Endothelial cell of umbilical vein (primary cell): ENCODE results near the gene PPP1R12C. TPM values are rescaled to one million over a fixed set of nuclear protein-coding genes. Genes with fewer than 3 reads are reported as not detected.

Experiments
- BruUV-seq: library from RNA; stranded (reverse); fragments of 400-500 nt; replicated peaks from 2 replicates; lab custom pipeline; 2021; lab: Mats Ljungman, UMichigan
- CTCF ChIA-PET: fragments of 300-600, 350-600 bp; sonication (Branson Sonifier 250); formaldehyde crosslinking; loops from one replicate; lab custom pipeline; 2021; ENCODE audit warnings: antibody characterized with exemption, inconsistent platforms; lab: Charles Lee
- POLR2A ChIA-PET: fragments of 300-600, 350-600 bp; sonication (Branson Sonifier 250); formaldehyde crosslinking; loops from one replicate; lab custom pipeline; 2021; ENCODE audit warnings: antibody characterized with exemption, inconsistent platforms; lab: Charles Lee
- DNase-seq: peaks from one replicate; pipeline ENCODE4 v3.0.0-alpha.2; 2011; ENCODE audit warnings: low read depth, low spot score
- FAIRE-seq: peaks from 2 replicates; lab custom pipeline; 2011; peaks lifted over from hg19 to GRCh38; lab: Jason Lieb, UNC
- H2AFZ ChIP-seq: 2 replicates; pipeline ENCODE4 v1.6.0; 2012; ENCODE audit warnings: low read depth, low read length, control low read depth, inconsistent platforms
- H3K27ac ChIP-seq: 2 replicates; pipeline ENCODE4 v1.5.1; 2011; ENCODE audit warnings: low read depth, mild to moderate bottlenecking, control low read depth, low read length, moderate library complexity; ENCODE audit not compliant: insufficient read depth
- H3K27me3 ChIP-seq, 2 experiments: 2 replicates each; pipeline versions ENCODE4 v1.6.0 to v1.6.1; 2011; ENCODE audit warnings: low read length in 2 of 2, mixed read lengths in 1 of 2; ENCODE audit not compliant: control insufficient read depth in 2 of 2, insufficient read depth in 2 of 2
- H3K36me3 ChIP-seq, 2 experiments: 2 replicates in 1 of 2; 3 replicates in 1 of 2; pipeline ENCODE4 v1.5.1; 2011; ENCODE audit warnings: low read length in 2 of 2, mild to moderate bottlenecking in 1 of 2, moderate library complexity in 1 of 2; ENCODE audit not compliant: control insufficient read depth in 2 of 2, insufficient read depth in 2 of 2; ENCODE audit errors: extremely low read depth in 1 of 2
- H3K4me1 ChIP-seq: 3 replicates; pipeline ENCODE4 v1.5.1; 2011; ENCODE audit warnings: mild to moderate bottlenecking, low read length; ENCODE audit not compliant: control insufficient read depth, insufficient read depth; ENCODE audit errors: extremely low read depth
- H3K4me2 ChIP-seq: 2 replicates; pipeline ENCODE4 v1.6.1; 2011; ENCODE audit warnings: low read length, control low read depth, mixed read lengths; ENCODE audit not compliant: insufficient read depth
- H3K4me3 ChIP-seq, 3 experiments: fragments of 200-600 bp in 1 of 3; sonication (generic), shearing (Covaris generic) in 1 of 3; replicated peaks in 1 of 3; 2 replicates each; pipeline ENCODE4 v1.5.1; 2011 to 2016; ENCODE audit warnings: control low read depth in 3 of 3, low read length in 3 of 3, mild to moderate bottlenecking in 2 of 3, inconsistent platforms in 1 of 3, low read depth in 1 of 3, moderate library complexity in 1 of 3; ENCODE audit not compliant: insufficient read depth in 1 of 3
- H3K79me2 ChIP-seq: 2 replicates; pipeline ENCODE4 v1.6.0; 2012; ENCODE audit warnings: low read length, inconsistent platforms; ENCODE audit not compliant: control insufficient read depth, insufficient read depth
- H3K9ac ChIP-seq: replicated peaks from 2 replicates; pipeline ENCODE3; 2011; ENCODE audit warnings: low read length, control low read depth; ENCODE audit not compliant: insufficient read depth; ENCODE audit errors: extremely low read depth
- H3K9me1 ChIP-seq: replicated peaks from 3 replicates; pipeline ENCODE4 v1.6.0; 2011; ENCODE audit warnings: mild to moderate bottlenecking, low read length; ENCODE audit not compliant: control insufficient read depth, insufficient read depth; ENCODE audit errors: extremely low read depth
- H3K9me3 ChIP-seq: replicated peaks from 2 replicates; pipeline ENCODE4 v1.5.1; 2012; ENCODE audit warnings: low read length, inconsistent platforms; ENCODE audit not compliant: control insufficient read depth, insufficient read depth
- H4K20me1 ChIP-seq: replicated peaks from 2 replicates; pipeline ENCODE3; 2011; ENCODE audit warnings: mild to moderate bottlenecking, low read length; ENCODE audit not compliant: control insufficient read depth, insufficient read depth; ENCODE audit errors: extremely low read depth
- CTCF ChIP-seq, 2 donors: IDR thresholded peaks; 1 replicate in 1 of 2; 2 replicates in 1 of 2; pipeline ENCODE4 v1.5.1; 2011; ENCODE audit warnings: low read length in 2 of 2, mild to moderate bottlenecking in 2 of 2, moderate library complexity in 2 of 2, control low read depth in 1 of 2, inconsistent platforms in 1 of 2, low read depth in 1 of 2; ENCODE audit not compliant: insufficient read depth in 1 of 2; ENCODE audit errors: extremely low read depth in 1 of 2
- EZH2 ChIP-seq: IDR thresholded peaks from 2 replicates; pipeline ENCODE4 v1.6.1; 2012; ENCODE audit warnings: borderline replicate concordance, low read depth, mild to moderate bottlenecking, moderate library complexity, low read length, inconsistent platforms; ENCODE audit not compliant: severe bottlenecking
- FOS ChIP-seq: IDR thresholded peaks from 2 replicates; pipeline ENCODE4 v1.6.1; 2011; ENCODE audit warnings: mild to moderate bottlenecking, low read length, moderate library complexity, borderline replicate concordance; ENCODE audit not compliant: insufficient read depth
- GATA2 ChIP-seq: IDR thresholded peaks from 2 replicates; pipeline ENCODE4 v1.7.0; 2011; ENCODE audit warnings: low read depth, mild to moderate bottlenecking, moderate library complexity, mixed read lengths, low read length; ENCODE audit not compliant: insufficient read length, insufficient read depth
- JUN ChIP-seq: IDR thresholded peaks from 2 replicates; pipeline ENCODE4 v1.6.1; 2011; ENCODE audit warnings: borderline replicate concordance, low read depth; ENCODE audit not compliant: insufficient read length, insufficient read depth
- MAX ChIP-seq: IDR thresholded peaks from 2 replicates; pipeline ENCODE4 v1.6.1; 2011; ENCODE audit not compliant: insufficient read depth, insufficient read length
- MYC ChIP-seq: IDR thresholded peaks from one replicate; pipeline ENCODE4 v1.6.1; 2011; ENCODE audit warnings: mild to moderate bottlenecking, low read depth, low read length
- POLR2AphosphoS5 ChIP-seq: IDR thresholded peaks from 2 replicates; pipeline ENCODE4 v1.6.1; 2012; ENCODE audit warnings: low read depth, mild to moderate bottlenecking, control low read depth, low read length, moderate library complexity; ENCODE audit not compliant: insufficient read depth
- dilution Hi-C: fragments of 300-500 bp; cut with MboI; formaldehyde crosslinking; loops from one replicate; pipeline ENCODE4 v1.15.0; 2019; ENCODE audit warnings: low sequenced_read_pairs; ENCODE audit not compliant: extremely low pct_ligation_motif_present
- intact Hi-C: fragments of 100-400 bp; cut with micrococcal nuclease; formaldehyde crosslinking; loops from one replicate; pipeline ENCODE4 v1.10.0; 2022
- polyA plus RNA-seq, 4 experiments: library from polyadenylated mRNA; depleted of rRNA in 3 of 4; stranded (reverse) in 3 of 4; unstranded in 1 of 4; fragments of >200 nt; gene quantifications; 2 replicates each; pipeline versions ENCODE4 v1.2.1 to v1.2.3, GENCODE V29; 2011 to 2012; ENCODE audit warnings: missing spikeins in 1 of 4
- total RNA-seq: library from RNA; stranded (reverse); gene quantifications from 2 replicates; pipeline ENCODE4 v1.2.3, GENCODE V29; 2021

Gene PPP1R12C
- total and polyA plus RNA-seq, 2 donors (not counting 3 experiments of a cell fraction or from before 2014, with no cell fraction given), result 69.5 to 149 TPM

DNA sequence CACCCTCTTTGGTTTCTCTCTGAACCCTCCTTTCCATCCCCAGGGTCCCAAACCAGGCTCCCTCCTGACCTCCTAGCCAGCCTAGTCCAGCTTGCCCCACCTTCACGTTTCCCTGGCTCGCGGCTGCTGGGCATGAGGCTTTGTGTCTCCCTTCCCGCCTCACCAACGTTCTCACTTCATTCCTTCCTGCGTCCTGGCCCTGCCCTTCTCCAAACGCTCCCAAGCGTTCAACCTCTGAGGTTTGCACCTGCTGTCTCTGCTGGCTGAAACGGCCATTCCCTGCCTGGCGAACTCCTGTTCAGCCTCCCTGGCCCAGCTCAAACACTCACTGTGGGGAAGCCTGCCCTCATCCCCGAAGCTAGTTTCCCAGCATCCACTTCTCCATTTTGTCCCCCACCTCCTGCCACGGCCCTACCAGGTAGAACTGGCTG is 29.4 kb downstream of the PPP1R12C start:
- ChIA-PET CTCF (interaction anchor here (0.7 to 3.7 kb wide), 17 partner anchors 12 to 543 kb away, joined by 3 to 51 read pairs (median 6); partner anchors contain the start of genes DNAAF3, PPP1R12C, RDH13 and TMEM238), POLR2A (no interaction called here)
- peak overlapping the region in 2 of 3 experiments; percentile 55 to 77 for H3K4me3 ChIP-seq
- peak overlapping the region; percentile 64 for H3K9ac ChIP-seq
- peak overlapping the region; percentile 67 for H3K27ac ChIP-seq
- intact Hi-C loops, result loop anchor here (1.0 to 5.0 kb wide), 3 partner anchors 44 to 554 kb away; partner anchors contain the start of genes ZNF580 and ZNF581
- H3K79me2 ChIP-seq, result peaks cover 5% of the 10 kb centered on the region
- H3K27me3 ChIP-seq, result peaks cover 0 to 1% of the 10 kb centered on the region in 2 experiments
- no peak for TF ChIP-seq MAX
- TF ChIP-seq JUN, result no peak
- TF ChIP-seq MYC, result no peak
- TF ChIP-seq FOS, result no peak
- TF ChIP-seq EZH2, result no peak
- no peak for TF ChIP-seq POLR2AphosphoS5
- TF ChIP-seq CTCF (IDR thresholded peaks at IDR 0.05; ENCODE audit: extremely low read depth in 1 of 2, insufficient read depth in 1 of 2, low read depth in 1 of 2, low read length in 2 of 2), result no peak
- no peak for TF ChIP-seq GATA2
- H3K9me3 ChIP-seq, result no peaks in the 10 kb centered on the region
- FAIRE-seq (peak; percentile 8), DNase-seq (no peak)
- BruUV-seq, result no TSS peak
- no peaks in the 10 kb centered on the region for H3K9me1 ChIP-seq
- H2AFZ ChIP-seq, result no peak overlapping the region
- peak overlapping the region; percentile 75 for H3K4me2 ChIP-seq
- dilution Hi-C loops, result no loop called here
- peaks cover 18% of the 10 kb centered on the region for H3K4me1 ChIP-seq
- H4K20me1 ChIP-seq, result no peaks in the 10 kb centered on the region
- H3K36me3 ChIP-seq, result peaks cover 2 to 19% of the 10 kb centered on the region in 2 experiments
